WTC11 (cell line): Measurements from ENCODE around the gene LYPD6. TPM values are rescaled to one million over a fixed set of nuclear protein-coding genes. Genes with fewer than 3 reads are reported as not detected.

Experiments
- ATAC-seq: fragments of 200-7000 bp; cut with Tn5 transposase; 2 replicates; pipeline ENCODE4 v1.10.0; 2021; ENCODE audit warnings: mild to moderate bottlenecking, moderate library complexity
- CTCF ChIA-PET: fragments of 300-600 bp; sonication (Branson Sonifier 250); formaldehyde crosslinking; loops from one replicate; lab custom pipeline; 2021; ENCODE audit warnings: antibody characterized with exemption; lab: Charles Lee
- POLR2A ChIA-PET: fragments of 350-600 bp; sonication (Branson Sonifier 250); formaldehyde crosslinking; loops from one replicate; lab custom pipeline; 2021; ENCODE audit warnings: antibody characterized with exemption; lab: Charles Lee
- DNase-seq: peaks from one replicate; pipeline ENCODE4 v3.0.0; 2021; ENCODE audit warnings: low spot score
- H3K27ac Mint-ChIP-seq: 2 replicates; pipeline ENCODE4 v1.8.0; 2021; ENCODE audit warnings: mixed read lengths
- H3K27me3 Mint-ChIP-seq: 2 replicates; pipeline ENCODE4 v1.8.0; 2021; ENCODE audit warnings: low read depth, mild to moderate bottlenecking, moderate library complexity, mixed read lengths
- H3K36me3 Mint-ChIP-seq: 2 replicates; pipeline ENCODE4 v1.8.0; 2021; ENCODE audit warnings: mixed read lengths
- H3K4me1 Mint-ChIP-seq: 2 replicates; pipeline ENCODE4 v1.8.0; 2022; ENCODE audit warnings: mixed read lengths
- H3K4me3 Mint-ChIP-seq: 2 replicates; pipeline ENCODE4 v1.8.0; 2021; ENCODE audit warnings: mild to moderate bottlenecking, moderate library complexity, mixed read lengths
- H3K9me3 Mint-ChIP-seq: 2 replicates; pipeline ENCODE4 v1.8.0; 2021; ENCODE audit warnings: mixed read lengths
- AFF4 ChIP-seq: sonication (generic); formaldehyde crosslinking; IDR thresholded peaks from 2 replicates; pipeline ENCODE4 v1.8.1; 2023; ENCODE audit warnings: mild to moderate bottlenecking, missing genetic modification reagents, borderline replicate concordance
- ATF3 ChIP-seq: sonication (generic); formaldehyde crosslinking; conservative IDR thresholded peaks from 2 replicates; pipeline ENCODE4 v1.8.1; 2022; ENCODE audit warnings: mild to moderate bottlenecking, missing genetic modification reagents
- CBFB ChIP-seq: sonication (generic); formaldehyde crosslinking; IDR thresholded peaks from 2 replicates; pipeline ENCODE4 v1.8.1; 2022; ENCODE audit warnings: mild to moderate bottlenecking, low read depth, missing genetic modification reagents
- CREB1 ChIP-seq: sonication (generic); formaldehyde crosslinking; IDR thresholded peaks from 2 replicates; pipeline ENCODE4 v1.8.0; 2023; ENCODE audit warnings: mild to moderate bottlenecking, missing genetic modification reagents
- ESRRA ChIP-seq: sonication (generic); formaldehyde crosslinking; IDR thresholded peaks from 2 replicates; pipeline ENCODE4 v1.8.1; 2022; ENCODE audit warnings: mild to moderate bottlenecking, missing genetic modification reagents, borderline replicate concordance
- ETV6 ChIP-seq: sonication (generic); formaldehyde crosslinking; IDR thresholded peaks from 2 replicates; pipeline ENCODE4 v1.8.1; 2022; ENCODE audit warnings: mild to moderate bottlenecking, missing genetic modification reagents
- GTF2I ChIP-seq: fragments of 250-450 bp; sonication (Bioruptor Pico); conservative IDR thresholded peaks from 2 replicates; pipeline ENCODE4 v1.4.0; 2021; ENCODE audit warnings: mild to moderate bottlenecking
- MAX ChIP-seq: sonication (generic); formaldehyde crosslinking; IDR thresholded peaks from 2 replicates; pipeline ENCODE4 v1.8.0; 2022; ENCODE audit warnings: mild to moderate bottlenecking, missing genetic modification reagents
- NFATC4 ChIP-seq: fragments of 250-450 bp; sonication (Bioruptor Pico); IDR thresholded peaks from 2 replicates; pipeline ENCODE4 v1.9.0; 2021; ENCODE audit warnings: mild to moderate bottlenecking
- NFE2L1 ChIP-seq: sonication (generic); formaldehyde crosslinking; IDR thresholded peaks from 2 replicates; pipeline ENCODE4 v1.8.1; 2023; ENCODE audit warnings: missing genetic modification reagents
- NR3C1 ChIP-seq: sonication (generic); formaldehyde crosslinking; conservative IDR thresholded peaks from 2 replicates; pipeline ENCODE4 v1.8.1; 2023; ENCODE audit warnings: low read depth, mild to moderate bottlenecking, missing genetic modification reagents
- OVOL2 ChIP-seq: fragments of 250-450 bp; sonication (Bioruptor Pico); IDR thresholded peaks from 2 replicates; pipeline ENCODE4 v1.9.0; 2021; ENCODE audit warnings: mild to moderate bottlenecking, borderline replicate concordance
- RELA ChIP-seq: sonication (generic); formaldehyde crosslinking; IDR thresholded peaks from 2 replicates; pipeline ENCODE4 v1.8.1; 2022; ENCODE audit warnings: missing genetic modification reagents, mild to moderate bottlenecking, borderline replicate concordance
- TEAD1 ChIP-seq: sonication (generic); formaldehyde crosslinking; IDR thresholded peaks from 2 replicates; pipeline ENCODE4 v1.8.0; 2022; ENCODE audit warnings: mild to moderate bottlenecking, missing genetic modification reagents
- ZBTB43 ChIP-seq: sonication (generic); formaldehyde crosslinking; IDR thresholded peaks from 2 replicates; pipeline ENCODE4 v1.8.1; 2023; ENCODE audit warnings: mild to moderate bottlenecking, missing genetic modification reagents
- ZNF121 ChIP-seq: sonication (generic); formaldehyde crosslinking; IDR thresholded peaks from 2 replicates; pipeline ENCODE4 v1.8.0; 2023; ENCODE audit warnings: missing genetic modification reagents
- ZNF219 ChIP-seq: sonication (generic); formaldehyde crosslinking; IDR thresholded peaks from 2 replicates; pipeline ENCODE4 v1.8.0; 2023; ENCODE audit warnings: missing genetic modification reagents, mild to moderate bottlenecking, borderline replicate concordance
- ZNF232 ChIP-seq: sonication (generic); formaldehyde crosslinking; IDR thresholded peaks from 2 replicates; pipeline ENCODE4 v1.8.0; 2022; ENCODE audit warnings: mild to moderate bottlenecking, missing genetic modification reagents
- ZNF416 ChIP-seq: fragments of 250-450 bp; sonication (Bioruptor Pico); IDR thresholded peaks from 2 replicates; pipeline ENCODE4 v1.9.0; 2021; ENCODE audit warnings: mild to moderate bottlenecking, inconsistent platforms
- ZSCAN18 ChIP-seq: fragments of 250-450 bp; sonication (Bioruptor Pico); IDR thresholded peaks from 2 replicates; pipeline ENCODE4 v2.1.2; 2022; ENCODE audit warnings: mild to moderate bottlenecking, moderate library complexity
- total RNA-seq: library from RNA; stranded (reverse); gene quantifications from 3 replicates; pipeline ENCODE4 v1.2.3, GENCODE V29; 2021
- TF ChIP-seq, protein P1 (sequence below): sonication (generic); formaldehyde crosslinking; IDR thresholded peaks from 2 replicates; pipeline ENCODE4 v1.8.0; 2022; ENCODE audit warnings: missing genetic modification reagents

The LYPD6 gene
- total RNA-seq, 1 experiment from 2014 or later: 4.8 TPM

DNA sequence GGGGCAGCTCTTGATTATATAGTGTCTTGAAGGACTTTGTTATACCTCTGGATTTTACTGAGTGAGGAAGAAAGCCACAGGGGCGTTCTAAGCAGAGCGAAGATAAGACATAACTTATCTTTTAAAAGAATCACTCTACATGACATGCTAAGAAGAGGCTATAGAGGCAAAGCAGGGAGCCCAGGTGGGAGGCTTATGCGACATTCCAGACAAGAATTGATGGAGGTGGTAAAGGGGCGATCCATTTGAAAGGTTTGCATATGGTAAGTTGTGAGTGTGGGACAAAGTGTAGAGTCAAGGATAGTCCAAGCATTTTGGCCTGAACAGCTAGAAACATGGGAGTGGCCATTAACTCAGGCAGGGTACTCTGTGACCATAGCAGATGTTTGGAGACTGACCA lies 49.8 kb downstream of the LYPD6 start (continued):
- TF ChIP-seq ZBTB43 (no peak), AFF4 (CRISPR knock-in tag) (no peak), TEAD1 (CRISPR knock-in tag) (no peak), ATF3 (no peak), GTF2I (CRISPR knock-in tag) (no peak), ESRRA (CRISPR knock-in tag) (no peak)

DNA sequence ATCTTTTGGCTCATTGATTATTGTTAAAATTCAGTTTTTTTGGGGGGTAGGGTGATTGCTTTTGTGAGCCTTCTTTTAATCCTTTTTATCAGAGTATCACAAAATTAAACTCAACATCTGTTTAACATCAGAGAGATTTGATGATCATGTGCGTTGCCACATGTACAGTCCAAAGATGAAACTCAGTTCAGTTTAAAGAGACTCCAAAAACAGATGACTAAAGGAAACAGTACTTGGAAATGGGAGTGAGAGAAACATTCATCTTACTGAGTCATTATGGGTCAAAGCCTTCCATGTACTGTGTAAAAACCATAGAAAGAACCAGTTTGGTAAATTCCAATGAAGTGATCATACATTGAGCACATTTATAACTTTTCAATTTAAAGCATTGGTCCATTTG lies 53.0 kb downstream of the LYPD6 start:
- no peaks in the 10 kb centered on the region for H3K27me3 Mint-ChIP-seq
- no peak for ATAC-seq
- CTCF ChIA-PET: no interaction called here
- peaks cover 23% of the 10 kb centered on the region for H3K4me1 Mint-ChIP-seq
- POLR2A ChIA-PET: no interaction called here
- H3K4me3 Mint-ChIP-seq: no peak overlapping the region
- no peak for TF ChIP-seq ZSCAN18 (CRISPR knock-in tag)
- no peak for TF ChIP-seq CBFB
- no peak for TF ChIP-seq NFE2L1 (CRISPR knock-in tag)
- no peak for TF ChIP-seq CREB1 (CRISPR knock-in tag)
- no peak for TF ChIP-seq ZNF219 (CRISPR knock-in tag)
- TF ChIP-seq ZNF121 (CRISPR knock-in tag): no peak
- TF ChIP-seq ETV6 (CRISPR knock-in tag): no peak
- TF ChIP-seq NR3C1 (CRISPR knock-in tag): no peak
- TF ChIP-seq ZNF232: no peak
- no peak for TF ChIP-seq RELA (CRISPR knock-in tag)
- TF ChIP-seq NFATC4 (CRISPR knock-in tag): no peak
- TF ChIP-seq ESRRA (CRISPR knock-in tag): no peak
- TF ChIP-seq ZNF416 (CRISPR knock-in tag): no peak
- TF ChIP-seq MAX (CRISPR knock-in tag): no peak
- DNase-seq: no peak
- H3K27ac Mint-ChIP-seq: no peak overlapping the region
- H3K9me3 Mint-ChIP-seq: no peaks in the 10 kb centered on the region
- H3K36me3 Mint-ChIP-seq: no peaks in the 10 kb centered on the region

DNA sequence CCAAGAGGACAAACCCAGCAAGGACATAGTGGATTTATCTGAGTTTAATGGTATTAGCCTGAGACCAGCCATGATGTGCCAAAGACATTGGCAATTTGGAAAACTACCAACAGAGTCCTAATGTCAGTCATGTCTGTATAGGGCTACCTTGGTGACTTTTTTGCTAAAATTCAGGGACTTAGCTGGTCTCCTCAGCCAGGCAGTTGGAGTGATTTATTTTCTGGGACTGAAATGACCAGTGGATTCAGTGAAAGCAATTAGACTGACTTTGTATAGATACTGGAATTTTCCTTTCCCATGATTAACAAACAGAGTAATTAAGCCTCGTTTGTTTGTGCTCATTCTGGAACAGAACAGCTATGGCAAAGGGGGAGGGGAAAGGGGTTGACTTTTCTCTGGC lies 55.0 kb downstream of the LYPD6 start:
- Mint-ChIP-seq H3K4me1 (peaks cover 41% of the 10 kb centered on the region), H3K9me3 (no peaks in the 10 kb centered on the region), H3K27me3 (no peaks in the 10 kb centered on the region), H3K4me3 (no peak overlapping the region), H3K36me3 (no peaks in the 10 kb centered on the region), H3K27ac (no peak overlapping the region)
- ATAC-seq (no peak), DNase-seq (no peak)
- CTCF ChIA-PET: no interaction called here
- POLR2A ChIA-PET: no interaction called here
- TF ChIP-seq OVOL2 (CRISPR knock-in tag): no peak
- TF ChIP-seq, protein P1, sequence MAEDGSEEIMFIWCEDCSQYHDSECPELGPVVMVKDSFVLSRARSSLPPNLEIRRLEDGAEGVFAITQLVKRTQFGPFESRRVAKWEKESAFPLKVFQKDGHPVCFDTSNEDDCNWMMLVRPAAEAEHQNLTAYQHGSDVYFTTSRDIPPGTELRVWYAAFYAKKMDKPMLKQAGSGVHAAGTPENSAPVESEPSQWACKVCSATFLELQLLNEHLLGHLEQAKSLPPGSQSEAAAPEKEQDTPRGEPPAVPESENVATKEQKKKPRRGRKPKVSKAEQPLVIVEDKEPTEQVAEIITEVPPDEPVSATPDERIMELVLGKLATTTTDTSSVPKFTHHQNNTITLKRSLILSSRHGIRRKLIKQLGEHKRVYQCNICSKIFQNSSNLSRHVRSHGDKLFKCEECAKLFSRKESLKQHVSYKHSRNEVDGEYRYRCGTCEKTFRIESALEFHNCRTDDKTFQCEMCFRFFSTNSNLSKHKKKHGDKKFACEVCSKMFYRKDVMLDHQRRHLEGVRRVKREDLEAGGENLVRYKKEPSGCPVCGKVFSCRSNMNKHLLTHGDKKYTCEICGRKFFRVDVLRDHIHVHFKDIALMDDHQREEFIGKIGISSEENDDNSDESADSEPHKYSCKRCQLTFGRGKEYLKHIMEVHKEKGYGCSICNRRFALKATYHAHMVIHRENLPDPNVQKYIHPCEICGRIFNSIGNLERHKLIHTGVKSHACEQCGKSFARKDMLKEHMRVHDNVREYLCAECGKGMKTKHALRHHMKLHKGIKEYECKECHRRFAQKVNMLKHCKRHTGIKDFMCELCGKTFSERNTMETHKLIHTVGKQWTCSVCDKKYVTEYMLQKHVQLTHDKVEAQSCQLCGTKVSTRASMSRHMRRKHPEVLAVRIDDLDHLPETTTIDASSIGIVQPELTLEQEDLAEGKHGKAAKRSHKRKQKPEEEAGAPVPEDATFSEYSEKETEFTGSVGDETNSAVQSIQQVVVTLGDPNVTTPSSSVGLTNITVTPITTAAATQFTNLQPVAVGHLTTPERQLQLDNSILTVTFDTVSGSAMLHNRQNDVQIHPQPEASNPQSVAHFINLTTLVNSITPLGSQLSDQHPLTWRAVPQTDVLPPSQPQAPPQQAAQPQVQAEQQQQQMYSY (CRISPR knock-in tag): no peak
- no peak for TF ChIP-seq GTF2I (CRISPR knock-in tag)
